Measurements from ENCODE around the gene TIAM2.

TIAM2 gene

DNA sequence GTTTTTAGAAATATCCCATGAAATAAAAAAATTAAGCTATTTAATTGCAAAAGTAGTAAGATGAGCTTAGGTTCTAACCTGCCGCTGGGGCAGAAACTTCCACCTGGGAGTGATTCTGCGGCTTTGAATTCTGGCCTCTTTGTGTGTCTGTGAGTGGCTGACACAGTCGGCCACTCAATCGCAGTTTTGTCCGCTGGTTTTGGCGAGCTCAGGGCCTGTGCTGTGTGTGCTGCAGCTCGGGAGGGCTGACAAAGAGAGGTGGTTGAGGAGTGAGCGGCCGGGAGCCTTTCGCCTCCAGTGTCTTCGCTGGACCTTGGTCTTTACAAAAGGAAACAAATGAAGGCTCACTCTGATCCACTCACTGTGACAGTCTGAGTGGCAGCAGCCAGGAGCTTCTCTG lies 128.4 kb downstream of the TIAM2 start:
- ChIA-PET CTCF (interaction anchor here (0.5 kb wide), 1 partner anchor 10 kb away, joined by 7 read pairs; no protein-coding TSS in a partner anchor), POLR2A (no interaction called here)
- no peak for TF ChIP-seq BHLHE40 (IDR thresholded peaks at IDR 0.05; ENCODE audit: borderline replicate concordance)
- TF ChIP-seq LEF1 (IDR thresholded peaks at IDR 0.05; ENCODE audit: borderline replicate concordance): no peak
- no peak for TF ChIP-seq NFRKB (IDR thresholded peaks at IDR 0.05)
- TF ChIP-seq ZNF384 (IDR thresholded peaks at IDR 0.05): no peak
- no peak for TF ChIP-seq CTBP1 (IDR thresholded peaks at IDR 0.05; ENCODE audit: borderline replicate concordance)
- no peak for TF ChIP-seq ARNT (IDR thresholded peaks at IDR 0.05)
- no peak for TF ChIP-seq FOXM1 (IDR thresholded peaks at IDR 0.05; ENCODE audit: borderline replicate concordance)
- TF ChIP-seq HDGF (IDR thresholded peaks at IDR 0.05; ENCODE audit: borderline replicate concordance): no peak
- TF ChIP-seq FOXK2 (IDR thresholded peaks at IDR 0.05): no peak
- DNase-seq (ENCODE audit: extremely low spot score): no peak

DNA sequence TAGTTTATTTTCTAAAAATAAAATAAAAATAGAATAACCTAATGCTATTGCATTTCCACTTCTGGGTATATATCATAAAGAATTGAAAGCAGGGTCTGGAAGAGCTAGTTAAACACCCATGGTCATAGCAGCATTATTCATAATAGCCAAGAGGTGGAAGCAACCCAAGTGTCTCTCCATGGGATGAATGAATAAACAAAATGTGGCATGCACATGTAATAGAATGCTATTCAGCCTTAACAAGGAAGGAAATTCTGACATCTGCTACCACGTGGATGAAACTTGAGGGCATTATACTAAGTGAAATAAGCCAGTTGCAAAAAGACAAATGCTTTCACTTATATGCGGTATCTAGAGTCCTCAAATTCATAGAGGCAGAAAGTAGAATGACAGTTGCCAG lies 130.8 kb downstream of the TIAM2 start:
- ChIA-PET CTCF (no interaction called here), POLR2A (no interaction called here)
- DNase-seq (ENCODE audit: extremely low spot score): no peak
- TF ChIP-seq PKNOX1 (IDR thresholded peaks at IDR 0.05) (no peak), ZNF384 (IDR thresholded peaks at IDR 0.05) (no peak), ARNT (IDR thresholded peaks at IDR 0.05) (no peak), FOXK2 (IDR thresholded peaks at IDR 0.05) (no peak), L3MBTL2 (conservative IDR thresholded peaks at IDR 0.05) (no peak), SUZ12 (IDR thresholded peaks at IDR 0.05) (no peak), FOXA1 (IDR thresholded peaks at IDR 0.05) (no peak), FOXM1 (IDR thresholded peaks at IDR 0.05; ENCODE audit: borderline replicate concordance) (no peak), NFRKB (IDR thresholded peaks at IDR 0.05) (no peak), CTBP1 (IDR thresholded peaks at IDR 0.05; ENCODE audit: borderline replicate concordance) (no peak), HDGF (IDR thresholded peaks at IDR 0.05; ENCODE audit: borderline replicate concordance) (no peak), TARDBP (IDR thresholded peaks at IDR 0.05) (no peak)

DNA sequence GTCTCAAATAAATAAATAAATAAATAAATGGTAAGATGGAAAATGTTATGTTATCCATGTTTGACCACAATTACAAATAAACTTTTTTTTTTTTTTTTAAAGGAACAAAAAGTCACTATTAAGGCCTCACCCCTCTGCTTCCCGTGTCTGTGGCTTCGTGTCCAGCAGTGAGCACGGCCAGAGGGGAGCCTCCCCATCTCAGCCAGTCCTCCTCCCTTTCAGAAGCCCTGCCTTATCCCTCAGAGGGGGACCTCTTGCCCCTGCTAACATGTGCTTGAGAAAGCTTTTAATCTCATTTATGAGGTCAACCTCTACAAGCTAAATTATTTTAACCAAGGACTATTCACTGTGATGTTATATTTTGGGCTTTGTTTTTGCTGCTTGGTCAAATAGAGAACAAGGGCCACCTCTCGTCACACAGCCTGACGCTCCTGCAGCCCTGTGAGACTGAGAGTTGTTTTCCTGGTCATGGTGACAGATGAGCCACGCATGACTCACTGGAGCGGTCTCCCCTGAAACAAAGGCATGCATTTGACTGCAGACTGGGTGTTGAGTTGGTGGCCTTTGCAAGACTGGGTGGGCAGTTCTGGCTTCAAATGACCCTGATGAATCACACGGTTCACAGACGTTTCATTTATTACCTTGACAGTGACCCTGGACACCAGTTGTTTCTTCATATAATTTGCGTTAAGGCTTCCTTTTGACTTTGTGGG lies 131.8 kb downstream of the TIAM2 start:
- CTCF ChIA-PET: no interaction called here
- POLR2A ChIA-PET: no interaction called here

GRCh38 chr6:155128977-155129376 lies 133.9 kb downstream of the TIAM2 start:
- TF ChIP-seq SP1 (IDR thresholded peaks at IDR 0.05) (no peak), HDGF (IDR thresholded peaks at IDR 0.05; ENCODE audit: borderline replicate concordance) (no peak), FOXM1 (IDR thresholded peaks at IDR 0.05; ENCODE audit: borderline replicate concordance) (no peak), LEF1 (IDR thresholded peaks at IDR 0.05; ENCODE audit: borderline replicate concordance) (no peak), ARNT (IDR thresholded peaks at IDR 0.05) (no peak), BHLHE40 (IDR thresholded peaks at IDR 0.05; ENCODE audit: borderline replicate concordance) (no peak), TARDBP (IDR thresholded peaks at IDR 0.05) (no peak), NFRKB (IDR thresholded peaks at IDR 0.05) (no peak), SUZ12 (IDR thresholded peaks at IDR 0.05) (no peak), FOXK2 (IDR thresholded peaks at IDR 0.05) (no peak), CTBP1 (IDR thresholded peaks at IDR 0.05; ENCODE audit: borderline replicate concordance) (no peak), ELF4 (IDR thresholded peaks at IDR 0.05) (no peak), FOXA1 (IDR thresholded peaks at IDR 0.05) (no peak), ZNF384 (IDR thresholded peaks at IDR 0.05) (no peak), L3MBTL2 (conservative IDR thresholded peaks at IDR 0.05) (no peak), PKNOX1 (IDR thresholded peaks at IDR 0.05) (no peak)
- ChIA-PET CTCF (no interaction called here), POLR2A (no interaction called here)
- no peak for DNase-seq (ENCODE audit: extremely low spot score)

More for the DNA sequence above, 131.8 kb downstream of the TIAM2 start:
- no peak for DNase-seq (ENCODE audit: extremely low spot score)
- TF ChIP-seq TARDBP (IDR thresholded peaks at IDR 0.05) (no peak), FOXK2 (IDR thresholded peaks at IDR 0.05) (no peak), CTBP1 (IDR thresholded peaks at IDR 0.05; ENCODE audit: borderline replicate concordance) (no peak)

GRCh38 chr6:155129744-155130143 lies 134.6 kb downstream of the TIAM2 start:
- ChIA-PET CTCF (no interaction called here), POLR2A (no interaction called here)
- TF ChIP-seq CTBP1 (IDR thresholded peaks at IDR 0.05; ENCODE audit: borderline replicate concordance) (no peak), FOXK2 (IDR thresholded peaks at IDR 0.05) (no peak)
- DNase-seq (ENCODE audit: extremely low spot score): no peak

- ChIA-PET POLR2A (no interaction called here), CTCF (no interaction called here)
- no peak for DNase-seq (ENCODE audit: extremely low spot score)
- TF ChIP-seq PKNOX1 (IDR thresholded peaks at IDR 0.05) (no peak), L3MBTL2 (conservative IDR thresholded peaks at IDR 0.05) (no peak), ZNF384 (IDR thresholded peaks at IDR 0.05) (no peak), TARDBP (IDR thresholded peaks at IDR 0.05) (no peak), ELF4 (IDR thresholded peaks at IDR 0.05) (no peak), ARNT (IDR thresholded peaks at IDR 0.05) (no peak), HDGF (IDR thresholded peaks at IDR 0.05; ENCODE audit: borderline replicate concordance) (no peak), LEF1 (IDR thresholded peaks at IDR 0.05; ENCODE audit: borderline replicate concordance) (no peak), FOXA1 (IDR thresholded peaks at IDR 0.05) (no peak), SUZ12 (IDR thresholded peaks at IDR 0.05) (no peak), FOXM1 (IDR thresholded peaks at IDR 0.05; ENCODE audit: borderline replicate concordance) (no peak), FOXK2 (IDR thresholded peaks at IDR 0.05) (no peak), CTBP1 (IDR thresholded peaks at IDR 0.05; ENCODE audit: borderline replicate concordance) (no peak), SP1 (IDR thresholded peaks at IDR 0.05) (no peak), BHLHE40 (IDR thresholded peaks at IDR 0.05; ENCODE audit: borderline replicate concordance) (no peak), NFRKB (IDR thresholded peaks at IDR 0.05) (no peak)
Measured at GRCh38 chr6:155130161-155130853, 135.2 kb downstream of the TIAM2 start.

Data from HEK293T (cell line).